Colonic mucosa (tissue), 4 donors: Measurements from ENCODE around the gene KCTD19. TPM values are rescaled to one million over a fixed set of nuclear protein-coding genes. Genes with fewer than 3 reads are reported as not detected.

Experiments used
- DNase-seq: peaks from one replicate; pipeline ENCODE4 v3.0.0-alpha.2; 2020
- H3K27ac ChIP-seq: fragments of 200-600 bp; one replicate; pipeline ENCODE4 v1.8.0; 2021
- H3K27me3 ChIP-seq: fragments of 200-600 bp; one replicate; pipeline ENCODE4 v1.8.0; 2021
- H3K36me3 ChIP-seq: fragments of 200-600 bp; one replicate; pipeline ENCODE4 v1.8.0; 2021
- H3K4me1 ChIP-seq: fragments of 200-600 bp; one replicate; pipeline ENCODE4 v1.8.0; 2021; ENCODE audit warnings: mild to moderate bottlenecking
- H3K4me3 ChIP-seq: fragments of 200-600 bp; one replicate; pipeline ENCODE4 v1.8.0; 2021
- H3K9ac ChIP-seq, 2 donors: one replicate each; pipeline ENCODE4 v1.7.0; 2013; ENCODE audit warnings: control low read depth in 2 of 2, low read depth in 2 of 2, low read length in 2 of 2
- H3K9me3 ChIP-seq: fragments of 200-600 bp; one replicate; pipeline ENCODE4 v1.8.0; 2021
- intact Hi-C: fragments of 100-400 bp; cut with DNase I; formaldehyde crosslinking; loops from one replicate; pipeline ENCODE4 v1.14.1; 2022
- total RNA-seq, 2 donors: library from RNA; stranded (reverse); fragmentation: NEBNext Ultra II Directional in 1 of 2; extraction: Animal tissue kit (Norgen Biotek cat#: 25700) in 1 of 2; gene quantifications; one replicate each; pipeline ENCODE4 v1.2.1, GENCODE V29; 2021
- TF ChIP-seq, protein P1 (sequence below): fragments of 200-600 bp; IDR thresholded peaks from one replicate; pipeline ENCODE4 v1.8.0; 2022; ENCODE audit warnings: antibody characterized with exemption, mild to moderate bottlenecking
- donor health status: healthy.
- donor health status: DM: no; HTN: no; CAD: no.
- donor health status: DM: no; HTN: no; CAD: no.

KCTD19 gene
- total RNA-seq, 2 donors from 2014 or later: 0.24 TPM; not detected in 1

DNA sequence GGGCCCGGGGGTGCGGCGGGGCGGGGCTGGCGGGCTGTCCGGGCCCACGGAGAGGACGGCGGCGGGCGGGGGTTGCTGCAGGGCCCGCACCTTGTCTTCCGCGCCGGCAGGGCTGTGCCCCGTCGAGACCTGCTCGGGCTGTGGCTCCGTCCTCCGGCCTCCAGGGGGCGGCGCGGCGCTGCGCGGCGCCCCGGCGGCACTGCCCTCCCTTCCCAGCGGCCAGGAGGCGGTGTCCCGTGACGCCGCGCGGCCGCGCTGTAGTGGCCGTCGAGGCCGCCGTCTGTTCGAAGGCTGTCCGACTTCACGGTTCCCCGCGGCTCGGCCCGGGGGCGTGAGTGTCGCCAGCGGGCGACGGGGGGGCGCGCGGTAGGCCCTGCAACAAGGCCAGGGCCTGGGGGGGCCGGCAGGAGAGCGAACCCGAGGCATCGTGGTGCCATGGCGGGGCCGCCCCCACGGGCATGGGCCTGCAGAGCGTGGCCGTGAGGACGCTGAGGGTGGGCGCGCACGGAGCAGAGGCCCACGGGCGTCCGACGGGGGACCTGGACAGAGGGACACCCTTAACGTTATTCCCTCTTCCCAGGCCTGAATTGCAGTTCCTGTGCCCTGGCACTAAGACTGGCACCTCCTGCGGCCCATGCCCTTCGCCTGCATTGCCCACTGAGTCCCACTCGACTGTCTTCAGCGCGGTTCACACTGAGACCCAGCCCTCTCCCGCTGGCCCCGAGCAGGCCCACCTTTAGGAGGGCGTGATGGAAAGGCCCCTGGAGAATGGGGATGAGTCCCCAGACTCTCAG, 47.0 kb downstream of the KCTD19 start, which contains the start of gene PLEKHG4:
TSS of gene PLEKHG4 (plus strand) at position 237 of the 794 bp plus-strand sequence. CDS start at position 750, 513 bp downstream.
- Histone ChIP-seq H3K4me1 (no peaks in the 10 kb centered on the region), H3K4me3 (peak within 1 kb of the TSS; percentile 63), H3K9ac (peak within 1 kb of the TSS; percentile 81 to 84), H3K9me3 (no peaks in the 10 kb centered on the region), H3K27ac (peak within 1 kb of the TSS; percentile 48), H3K27me3 (no peaks in the 10 kb centered on the region), H3K36me3 (no peaks in the 10 kb centered on the region)
- intact Hi-C loops: loop anchor here (5.0 to 10.0 kb wide), 2 partner anchors 82 to 135 kb away; partner anchors contain the start of genes ELMO3 and ZDHHC1
- TF ChIP-seq, protein P1, sequence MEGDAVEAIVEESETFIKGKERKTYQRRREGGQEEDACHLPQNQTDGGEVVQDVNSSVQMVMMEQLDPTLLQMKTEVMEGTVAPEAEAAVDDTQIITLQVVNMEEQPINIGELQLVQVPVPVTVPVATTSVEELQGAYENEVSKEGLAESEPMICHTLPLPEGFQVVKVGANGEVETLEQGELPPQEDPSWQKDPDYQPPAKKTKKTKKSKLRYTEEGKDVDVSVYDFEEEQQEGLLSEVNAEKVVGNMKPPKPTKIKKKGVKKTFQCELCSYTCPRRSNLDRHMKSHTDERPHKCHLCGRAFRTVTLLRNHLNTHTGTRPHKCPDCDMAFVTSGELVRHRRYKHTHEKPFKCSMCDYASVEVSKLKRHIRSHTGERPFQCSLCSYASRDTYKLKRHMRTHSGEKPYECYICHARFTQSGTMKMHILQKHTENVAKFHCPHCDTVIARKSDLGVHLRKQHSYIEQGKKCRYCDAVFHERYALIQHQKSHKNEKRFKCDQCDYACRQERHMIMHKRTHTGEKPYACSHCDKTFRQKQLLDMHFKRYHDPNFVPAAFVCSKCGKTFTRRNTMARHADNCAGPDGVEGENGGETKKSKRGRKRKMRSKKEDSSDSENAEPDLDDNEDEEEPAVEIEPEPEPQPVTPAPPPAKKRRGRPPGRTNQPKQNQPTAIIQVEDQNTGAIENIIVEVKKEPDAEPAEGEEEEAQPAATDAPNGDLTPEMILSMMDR: no peak
- DNase-seq: peak; percentile 80

DNA sequence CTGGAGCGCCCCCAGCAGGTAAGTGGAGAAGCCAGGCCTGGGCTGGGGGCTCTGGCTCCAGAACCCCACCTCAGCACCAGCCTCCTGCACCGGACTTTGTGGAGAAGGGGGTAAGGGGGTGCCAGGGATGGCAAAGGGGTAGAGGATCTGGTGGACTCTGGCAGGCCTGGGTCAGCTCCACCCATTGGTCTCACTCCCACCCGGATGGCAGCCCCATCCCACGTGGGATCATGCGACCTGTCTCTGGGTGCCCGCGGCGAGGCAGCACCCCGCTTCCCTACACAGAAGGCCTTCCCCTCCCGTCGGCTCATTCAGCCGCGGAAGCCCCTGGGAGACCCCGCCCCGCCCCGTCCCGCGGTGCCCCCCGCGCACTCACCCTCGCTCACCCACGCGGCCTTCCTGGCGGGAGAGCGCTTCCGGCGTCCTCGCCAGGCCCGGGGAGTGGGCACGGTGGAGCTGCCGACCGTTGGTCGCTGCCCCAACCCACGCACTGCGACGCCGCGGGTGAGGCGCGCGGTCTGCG, 47.7 kb downstream of the KCTD19 start:
- TF ChIP-seq, protein P1: peak; percentile 23
- Histone ChIP-seq H3K36me3 (no peaks in the 10 kb centered on the region), H3K27me3 (no peaks in the 10 kb centered on the region), H3K27ac (peak overlapping the region; percentile 48), H3K9me3 (no peaks in the 10 kb centered on the region), H3K4me3 (peak overlapping the region; percentile 63), H3K4me1 (no peaks in the 10 kb centered on the region), H3K9ac (peak overlapping the region; percentile 81 to 84)
- intact Hi-C loops: no loop called here
- peak; percentile 51 for DNase-seq

DNA sequence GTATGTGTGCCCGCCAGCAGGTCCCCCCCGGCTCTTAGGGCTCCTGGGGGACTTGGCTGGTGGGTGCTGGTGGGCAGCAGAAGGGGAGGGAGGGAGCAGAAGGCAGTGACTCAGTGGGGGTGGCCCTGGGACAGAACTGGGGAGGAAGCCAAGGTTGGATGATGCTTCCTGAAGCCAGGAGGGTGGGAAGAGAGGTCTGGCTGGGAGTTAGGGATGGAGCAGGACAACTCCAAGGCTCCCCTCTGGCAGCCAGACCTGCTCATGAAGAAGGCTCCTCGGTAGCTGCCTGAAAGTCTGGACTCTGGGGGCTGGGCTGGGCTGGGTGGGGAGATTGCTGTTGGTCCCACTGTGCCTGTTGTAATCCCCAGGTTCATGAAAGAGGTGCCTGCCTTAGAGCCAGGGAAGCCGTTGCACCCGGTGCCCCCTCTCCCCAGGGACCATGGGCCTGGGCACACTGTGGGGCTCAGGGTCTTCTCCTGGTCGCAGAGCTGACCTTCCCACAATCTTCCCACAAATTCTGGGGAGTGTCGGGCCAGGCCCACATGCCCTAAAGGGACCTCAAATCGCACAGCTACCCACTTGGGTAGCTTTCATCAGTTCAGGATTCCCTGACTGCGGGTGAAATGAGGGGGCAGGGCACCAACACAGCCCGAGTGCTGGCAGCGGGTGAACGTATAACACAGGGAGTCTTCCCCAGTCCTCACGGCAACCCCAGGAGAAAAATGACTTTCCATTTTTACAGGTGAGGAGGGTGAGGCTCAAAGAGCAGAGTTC, 48.4 kb downstream of the KCTD19 start:
- peak overlapping the region; percentile 63 for H3K4me3 ChIP-seq
- peak overlapping the region; percentile 81 to 84 for H3K9ac ChIP-seq
- DNase-seq: peak; percentile 26
- intact Hi-C loops: no loop called here
- H3K9me3 ChIP-seq: no peaks in the 10 kb centered on the region
- H3K27me3 ChIP-seq: no peaks in the 10 kb centered on the region
- H3K27ac ChIP-seq: peak overlapping the region; percentile 48
- TF ChIP-seq, protein P1: no peak
- no peaks in the 10 kb centered on the region for H3K4me1 ChIP-seq
- no peaks in the 10 kb centered on the region for H3K36me3 ChIP-seq

DNA sequence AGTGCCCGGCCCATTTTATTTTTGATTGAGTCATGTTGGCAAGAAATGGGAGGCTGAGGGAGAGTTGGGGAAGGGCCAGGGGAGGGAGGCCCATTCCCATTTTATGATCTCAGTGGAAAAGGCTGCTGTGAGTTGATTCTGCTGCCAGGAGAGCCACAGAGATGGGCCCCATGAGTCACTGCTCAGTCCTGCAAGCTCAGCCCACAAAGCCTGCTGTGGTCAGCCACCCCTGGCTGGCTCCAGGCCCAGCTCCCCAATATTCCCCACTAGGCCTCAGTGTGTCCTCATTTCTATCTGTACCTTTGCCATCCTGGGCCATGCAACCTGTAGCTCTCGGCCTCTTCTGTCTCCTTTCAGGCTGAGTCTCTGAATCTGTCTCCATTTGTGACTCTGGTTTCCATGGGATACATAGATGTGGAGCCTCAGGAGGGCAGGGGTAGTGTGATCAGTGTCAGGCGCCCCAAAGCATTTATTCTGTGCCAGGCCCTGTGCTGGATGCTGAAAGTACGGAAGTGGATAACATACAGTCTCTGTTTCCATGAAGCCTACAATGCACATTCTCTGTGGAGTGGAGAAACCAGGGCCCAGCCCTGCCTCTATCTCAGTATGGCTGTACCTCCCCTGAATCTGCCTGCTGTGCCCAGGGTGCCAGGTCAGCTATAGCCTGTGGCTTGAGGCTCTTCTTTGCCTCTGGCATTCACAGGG, 49.1 kb downstream of the KCTD19 start:
- TF ChIP-seq, protein P1: no peak
- Histone ChIP-seq H3K27me3 (no peaks in the 10 kb centered on the region), H3K9ac (peak overlapping the region; percentile 16 to 34), H3K36me3 (no peaks in the 10 kb centered on the region), H3K4me1 (no peaks in the 10 kb centered on the region), H3K4me3 (no peak overlapping the region), H3K9me3 (no peaks in the 10 kb centered on the region), H3K27ac (peak overlapping the region; percentile 48)
- intact Hi-C loops: no loop called here
- DNase-seq: peak; percentile 36

DNA sequence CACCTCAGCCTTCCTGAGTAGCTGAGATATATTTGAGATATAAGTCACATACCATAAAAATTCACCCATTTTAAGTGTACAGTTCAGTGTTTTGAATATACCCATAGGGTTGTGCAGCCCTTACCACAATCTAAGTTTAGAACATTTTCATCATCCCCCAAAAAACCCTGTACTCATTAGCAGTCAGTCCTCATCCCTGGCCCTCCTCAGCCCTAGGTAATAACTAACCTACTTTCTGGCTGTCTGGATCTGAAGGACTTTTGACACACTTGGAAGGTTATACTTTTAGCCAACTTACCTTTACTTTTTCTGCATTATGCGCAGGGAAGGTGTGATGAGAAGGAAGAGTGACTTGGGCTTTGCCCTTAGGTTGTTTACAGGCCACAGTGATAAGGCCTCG, 51.2 kb downstream of the KCTD19 start:
- intact Hi-C loops: no loop called here
- Histone ChIP-seq H3K9ac (no peak overlapping the region), H3K36me3 (no peaks in the 10 kb centered on the region), H3K4me1 (no peaks in the 10 kb centered on the region), H3K4me3 (no peak overlapping the region), H3K27me3 (no peaks in the 10 kb centered on the region), H3K9me3 (no peaks in the 10 kb centered on the region), H3K27ac (no peak overlapping the region)
- DNase-seq: no peak
- TF ChIP-seq, protein P1: no peak
